ENCODE measurements around the gene MSI2. TPM values are rescaled to one million over a fixed set of nuclear protein-coding genes. Genes with fewer than 3 reads are reported as not detected.

Gene MSI2
- total and polyA plus RNA-seq, 9 of the 15 experiments (the other 6 are each of a cell fraction or from before 2014, with no cell fraction given), result 4.6 to 61.8 (median 42.4) TPM

DNA sequence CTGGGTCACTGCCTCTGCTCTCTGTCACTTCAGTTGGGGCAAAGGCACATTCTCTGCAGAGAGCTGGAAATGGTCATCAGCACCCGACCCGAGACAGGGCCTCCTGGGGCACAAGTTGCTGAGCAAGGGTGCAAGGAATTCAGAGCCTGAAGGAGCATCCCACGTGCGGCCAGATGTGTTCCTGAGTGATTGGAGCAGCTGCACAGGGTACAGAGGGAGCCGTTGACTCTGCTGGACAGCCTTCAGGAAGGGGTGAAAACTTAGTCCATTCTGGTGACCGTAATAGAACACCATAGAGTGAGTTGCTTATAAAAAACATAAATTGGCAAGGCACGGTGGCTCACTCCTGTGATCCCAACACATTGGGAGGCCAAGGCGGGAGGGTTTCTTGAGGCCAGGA, 382.0 kb downstream of the MSI2 start (continued):
- TF ChIP-seq ETV5 (CRISPR knock-in tag; IDR thresholded peaks at IDR 0.05; ENCODE audit: low read depth) (no peak), GTF2E2 (tag; IDR thresholded peaks at IDR 0.05) (no peak), ZNF224 (CRISPR knock-in tag; IDR thresholded peaks at IDR 0.05) (no peak), KAT7 (CRISPR knock-in tag; IDR thresholded peaks at IDR 0.05; ENCODE audit: borderline replicate concordance) (no peak), HNRNPH1 (optimal IDR thresholded peaks at IDR 0.05; ENCODE audit: low read depth, low read length) (no peak), SMARCA5 (IDR thresholded peaks at IDR 0.05) (no peak)

DNA sequence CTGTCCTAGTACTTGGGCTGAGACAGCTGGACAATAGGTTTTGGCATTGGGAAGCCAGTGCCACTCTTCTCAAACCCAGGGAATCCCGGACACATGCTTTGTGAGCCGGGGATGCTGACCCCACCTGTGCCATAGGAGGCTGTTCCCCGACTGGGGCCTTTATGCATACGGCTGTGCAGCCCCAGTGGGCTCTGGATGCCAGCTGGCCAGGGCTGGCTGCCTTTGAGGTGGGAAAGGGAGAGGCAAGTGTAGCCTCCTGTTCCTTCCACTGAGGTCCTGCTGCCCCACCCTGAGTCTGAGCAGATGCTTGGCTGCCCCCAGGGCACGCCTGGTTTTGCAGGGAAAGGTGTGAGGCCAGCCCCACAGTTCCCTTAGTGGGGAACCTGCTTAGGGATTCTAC, 383.1 kb downstream of the MSI2 start:
- POLR2A ChIA-PET, result no interaction called here
- TF ChIP-seq, protein P1, sequence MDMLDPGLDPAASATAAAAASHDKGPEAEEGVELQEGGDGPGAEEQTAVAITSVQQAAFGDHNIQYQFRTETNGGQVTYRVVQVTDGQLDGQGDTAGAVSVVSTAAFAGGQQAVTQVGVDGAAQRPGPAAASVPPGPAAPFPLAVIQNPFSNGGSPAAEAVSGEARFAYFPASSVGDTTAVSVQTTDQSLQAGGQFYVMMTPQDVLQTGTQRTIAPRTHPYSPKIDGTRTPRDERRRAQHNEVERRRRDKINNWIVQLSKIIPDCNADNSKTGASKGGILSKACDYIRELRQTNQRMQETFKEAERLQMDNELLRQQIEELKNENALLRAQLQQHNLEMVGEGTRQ (CRISPR knock-in tag; IDR thresholded peaks at IDR 0.05), result no peak
- TF ChIP-seq PPARD (CRISPR knock-in tag; IDR thresholded peaks at IDR 0.05) (no peak), SREBF1 (IDR thresholded peaks at IDR 0.05; ENCODE audit: borderline replicate concordance, low read depth, low read length) (no peak), TCFL5 (CRISPR knock-in tag; conservative IDR thresholded peaks at IDR 0.05) (no peak), FOXM1 (IDR thresholded peaks at IDR 0.05; ENCODE audit: low read depth) (no peak), FOXM1 (CRISPR knock-in tag; IDR thresholded peaks at IDR 0.05; ENCODE audit: low read depth) (no peak), NRF1 (conservative IDR thresholded peaks at IDR 0.05 in 1 of 2, IDR thresholded peaks at IDR 0.05 in 1 of 2) (no peak), BRF1 (IDR thresholded peaks at IDR 0.05; ENCODE audit: borderline replicate concordance, extremely low read depth, insufficient read length) (no peak), DDX20 (tag; IDR thresholded peaks at IDR 0.05; ENCODE audit: low read depth) (no peak), GATAD2A (IDR thresholded peaks at IDR 0.05) (no peak), TEAD1 (CRISPR knock-in tag; IDR thresholded peaks at IDR 0.05) (no peak), POU5F1 (IDR thresholded peaks at IDR 0.05; ENCODE audit: borderline replicate concordance, low read depth, low read length, partially characterized antibody) (no peak), EWSR1 (IDR thresholded peaks at IDR 0.05; ENCODE audit: borderline replicate concordance, low read depth, partially characterized antibody) (no peak), HNRNPLL (IDR thresholded peaks at IDR 0.05; ENCODE audit: low read depth, low read length, poor library complexity, severe bottlenecking) (no peak), ZC3H11A (IDR thresholded peaks at IDR 0.05; ENCODE audit: low read depth, low read length) (no peak)
- TF ChIP-seq, protein P2, sequence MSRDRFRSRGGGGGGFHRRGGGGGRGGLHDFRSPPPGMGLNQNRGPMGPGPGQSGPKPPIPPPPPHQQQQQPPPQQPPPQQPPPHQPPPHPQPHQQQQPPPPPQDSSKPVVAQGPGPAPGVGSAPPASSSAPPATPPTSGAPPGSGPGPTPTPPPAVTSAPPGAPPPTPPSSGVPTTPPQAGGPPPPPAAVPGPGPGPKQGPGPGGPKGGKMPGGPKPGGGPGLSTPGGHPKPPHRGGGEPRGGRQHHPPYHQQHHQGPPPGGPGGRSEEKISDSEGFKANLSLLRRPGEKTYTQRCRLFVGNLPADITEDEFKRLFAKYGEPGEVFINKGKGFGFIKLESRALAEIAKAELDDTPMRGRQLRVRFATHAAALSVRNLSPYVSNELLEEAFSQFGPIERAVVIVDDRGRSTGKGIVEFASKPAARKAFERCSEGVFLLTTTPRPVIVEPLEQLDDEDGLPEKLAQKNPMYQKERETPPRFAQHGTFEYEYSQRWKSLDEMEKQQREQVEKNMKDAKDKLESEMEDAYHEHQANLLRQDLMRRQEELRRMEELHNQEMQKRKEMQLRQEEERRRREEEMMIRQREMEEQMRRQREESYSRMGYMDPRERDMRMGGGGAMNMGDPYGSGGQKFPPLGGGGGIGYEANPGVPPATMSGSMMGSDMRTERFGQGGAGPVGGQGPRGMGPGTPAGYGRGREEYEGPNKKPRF (IDR thresholded peaks at IDR 0.05; ENCODE audit: low read depth, low read length), result no peak

More for the DNA sequence above, 383.1 kb downstream of the MSI2 start:
- CTCF ChIA-PET (ENCODE audit: low intra/inter-chr PET ratio), result no interaction called here
- no peak for ATAC-seq
- Histone ChIP-seq H4K20me1 (replicated peaks; ENCODE audit: control insufficient read depth, insufficient read depth, low read length) (no peaks in the 10 kb centered on the region), H3K9me1 (ENCODE audit: control insufficient read depth, insufficient read depth, low read length) (no peaks in the 10 kb centered on the region), H3K9me3 (replicated peaks; ENCODE audit: control insufficient read depth, insufficient read depth, low read depth, low read length) (no peaks in the 10 kb centered on the region), H3K79me2 (ENCODE audit: control insufficient read depth, insufficient read depth, low read length) (no peaks in the 10 kb centered on the region), H3K4me2 (ENCODE audit: insufficient read depth, low read length) (no peak overlapping the region), H3K27me3 (ENCODE audit: control insufficient read depth in 2 of 2, insufficient read depth in 2 of 2, low read length in 2 of 2) (no peaks in the 10 kb centered on the region), H2AFZ (ENCODE audit: low read depth, low read length) (no peak overlapping the region), H3K36me3 (ENCODE audit: control insufficient read depth, insufficient read depth, low read length) (no peaks in the 10 kb centered on the region), H3K27ac (ENCODE audit: extremely low read depth, low read depth, low read length) (no peak overlapping the region), H3K4me3 (no peak overlapping the region), H3K4me1 (replicated peaks in 1 of 2; ENCODE audit: control insufficient read depth in 2 of 2, insufficient read depth in 2 of 2, low read length in 2 of 2) (no peaks in the 10 kb centered on the region), H3K9ac (ENCODE audit: insufficient read depth in 1 of 2, low read depth in 2 of 2, low read length in 2 of 2) (no peak overlapping the region)
- no peak for DNase-seq (ENCODE audit: extremely low read depth in 1 of 4, low spot score in 3 of 4)
- no TSS peak for BruUV-seq (replicated peaks)
- intact Hi-C loops (cut with micrococcal nuclease), result no loop called here
- no peak for FAIRE-seq
- in situ Hi-C loops (cut with MboI), result no loop called here
- 62% methylated on average over 3 of the region's 5 CpGs for WGBS (ENCODE audit: insufficient coverage, low coverage, missing lambda C conversion rate)

All from K562 (cell line).